ENCODE results near the gene PADI3. TPM values are rescaled to one million over a fixed set of nuclear protein-coding genes. Genes with fewer than 3 reads are reported as not detected.

Gene PADI3, protein sequence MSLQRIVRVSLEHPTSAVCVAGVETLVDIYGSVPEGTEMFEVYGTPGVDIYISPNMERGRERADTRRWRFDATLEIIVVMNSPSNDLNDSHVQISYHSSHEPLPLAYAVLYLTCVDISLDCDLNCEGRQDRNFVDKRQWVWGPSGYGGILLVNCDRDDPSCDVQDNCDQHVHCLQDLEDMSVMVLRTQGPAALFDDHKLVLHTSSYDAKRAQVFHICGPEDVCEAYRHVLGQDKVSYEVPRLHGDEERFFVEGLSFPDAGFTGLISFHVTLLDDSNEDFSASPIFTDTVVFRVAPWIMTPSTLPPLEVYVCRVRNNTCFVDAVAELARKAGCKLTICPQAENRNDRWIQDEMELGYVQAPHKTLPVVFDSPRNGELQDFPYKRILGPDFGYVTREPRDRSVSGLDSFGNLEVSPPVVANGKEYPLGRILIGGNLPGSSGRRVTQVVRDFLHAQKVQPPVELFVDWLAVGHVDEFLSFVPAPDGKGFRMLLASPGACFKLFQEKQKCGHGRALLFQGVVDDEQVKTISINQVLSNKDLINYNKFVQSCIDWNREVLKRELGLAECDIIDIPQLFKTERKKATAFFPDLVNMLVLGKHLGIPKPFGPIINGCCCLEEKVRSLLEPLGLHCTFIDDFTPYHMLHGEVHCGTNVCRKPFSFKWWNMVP
- under 1 TPM in 2 of 5 donors, not detected in 3; 0.04 to 0.05 TPM for polyA plus RNA-seq (ENCODE audit: insufficient read depth in 1 of 5, insufficient read length in 5 of 5, low replicate concordance in 1 of 5)
- long read RNA-seq, donor 1, result 0 reads
- long read RNA-seq, donor 2, result 0 reads
- long read RNA-seq, donor 3, result 0 reads
- long read RNA-seq, donor 4, result 0 reads
- long read RNA-seq, donor 5, result 0 reads
- long read RNA-seq, donor 6, result 0 reads
- long read RNA-seq, donor 7, result 0 reads
- long read RNA-seq, donor 8, result 0 reads

DNA sequence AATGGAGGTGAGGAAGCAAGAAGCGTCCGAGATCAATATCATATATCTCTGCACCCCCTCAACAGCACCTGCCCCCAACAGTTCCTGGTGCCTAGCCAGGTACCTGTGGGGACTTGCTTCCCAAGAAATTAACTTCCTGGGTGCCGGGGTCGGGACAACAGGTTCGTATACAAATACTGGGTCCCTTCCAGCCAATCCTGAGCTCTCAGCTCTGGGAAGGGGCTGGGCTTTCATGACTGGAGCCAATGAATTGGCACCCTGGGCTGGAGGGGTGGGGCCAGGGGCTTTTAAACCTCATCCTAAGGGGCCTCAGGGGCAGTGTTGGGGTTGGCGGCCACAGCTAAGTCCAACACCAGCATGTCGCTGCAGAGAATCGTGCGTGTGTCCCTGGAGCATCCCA, at the start of gene PADI3:
Gene PADI3 (plus strand): TSS at position 318 of the 400 bp plus-strand sequence. CDS start 40 bp downstream, at position 358.
- no peak for DNase-seq

- no peak for DNase-seq
Observed at GRCh38 chr1:17199267-17200044, 49.4 kb upstream of the PADI3 start.

DNA sequence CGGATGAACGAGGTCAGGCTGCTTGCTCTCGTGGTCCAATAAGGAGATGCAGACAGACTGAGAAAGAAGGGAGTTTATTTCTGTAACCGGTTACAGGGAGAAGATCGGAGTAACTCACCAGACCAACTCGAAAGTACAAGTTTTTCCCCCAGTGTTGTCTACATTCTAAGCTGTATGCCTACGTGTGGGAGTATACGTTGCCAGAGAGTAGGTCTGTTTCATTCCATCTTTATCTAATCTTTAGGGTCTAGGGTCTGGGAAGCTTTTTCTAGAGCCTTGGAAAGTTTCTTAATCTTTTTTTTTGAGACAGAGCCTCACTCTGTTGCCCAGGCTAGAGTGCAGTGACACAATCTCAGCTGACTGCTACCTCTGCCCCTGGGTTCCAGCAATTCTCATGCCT, 48.7 kb upstream of the PADI3 start:
- DNase-seq, result no peak

DNA sequence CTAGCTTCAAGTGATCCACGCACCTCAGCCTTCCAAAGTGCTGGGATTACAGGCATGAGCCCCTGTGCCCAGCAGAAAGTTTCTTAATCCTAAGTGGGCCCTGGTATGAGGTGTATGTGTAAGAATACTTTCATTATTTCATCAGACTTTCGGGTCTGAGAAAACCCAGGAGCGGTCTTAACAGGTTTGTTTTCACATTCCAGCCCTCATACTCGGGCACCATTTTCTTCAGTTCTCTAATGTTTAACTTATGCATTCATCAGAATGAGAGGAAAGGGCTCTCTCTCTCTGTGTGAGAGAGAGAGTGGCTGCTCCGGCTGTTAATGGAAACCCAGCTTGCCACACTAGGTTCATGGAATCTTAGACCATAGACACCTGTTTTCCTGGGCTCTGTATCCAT, 48.1 kb upstream of the PADI3 start:
- peak in 1 of 2 donors; percentile 44 for DNase-seq

- no peak for DNase-seq
Observed at GRCh38 chr1:17201201-17202021, 47.5 kb upstream of the PADI3 start.

DNA sequence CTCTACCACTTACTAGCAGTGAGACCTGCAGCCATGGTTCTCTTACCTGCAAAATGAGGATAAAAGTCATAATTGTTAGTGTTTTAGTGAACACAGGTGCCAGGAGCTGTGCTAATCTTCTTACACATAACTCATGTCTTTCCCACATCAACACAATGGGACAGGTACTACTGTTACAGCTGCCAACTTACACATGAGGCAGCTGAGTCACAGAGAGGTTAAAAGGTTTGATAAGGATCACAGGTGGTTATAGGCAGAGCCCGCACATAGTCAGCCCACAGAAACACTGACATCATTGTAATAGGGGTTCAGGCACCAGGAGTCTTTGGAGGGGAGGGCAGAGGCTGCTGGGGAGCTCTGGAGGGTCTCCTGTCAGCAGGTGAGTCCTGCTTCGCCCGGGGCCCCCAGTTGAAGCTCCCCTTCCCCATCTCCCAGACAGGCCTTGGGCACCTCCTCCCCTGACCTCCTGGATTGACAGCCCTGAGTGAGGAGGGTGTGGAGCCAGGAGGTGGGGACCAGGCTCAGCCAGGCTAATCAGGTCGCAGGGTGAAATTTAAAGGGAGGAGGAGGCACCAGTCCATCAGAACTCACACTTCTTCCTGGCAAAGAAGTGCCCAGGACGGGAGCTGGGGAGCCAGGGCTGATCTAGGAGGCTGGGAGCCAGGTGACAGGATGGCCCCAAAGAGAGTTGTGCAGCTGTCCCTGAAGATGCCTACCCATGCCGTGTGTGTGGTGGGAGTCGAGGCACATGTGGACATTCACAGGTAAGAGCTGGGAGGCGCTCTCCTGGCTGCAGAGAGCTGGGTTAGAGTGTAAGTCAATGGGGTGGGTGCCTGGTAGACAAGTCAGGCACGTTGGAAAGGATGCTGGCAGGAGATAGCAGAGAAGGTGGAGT, 44.1 kb upstream of the PADI3 start, which contains the start of gene PADI1:
Gene PADI1 (plus strand): TSS at position 583 of the 895 bp plus-strand sequence. CDS start 90 bp downstream, at position 673.
- no peak for DNase-seq

DNA sequence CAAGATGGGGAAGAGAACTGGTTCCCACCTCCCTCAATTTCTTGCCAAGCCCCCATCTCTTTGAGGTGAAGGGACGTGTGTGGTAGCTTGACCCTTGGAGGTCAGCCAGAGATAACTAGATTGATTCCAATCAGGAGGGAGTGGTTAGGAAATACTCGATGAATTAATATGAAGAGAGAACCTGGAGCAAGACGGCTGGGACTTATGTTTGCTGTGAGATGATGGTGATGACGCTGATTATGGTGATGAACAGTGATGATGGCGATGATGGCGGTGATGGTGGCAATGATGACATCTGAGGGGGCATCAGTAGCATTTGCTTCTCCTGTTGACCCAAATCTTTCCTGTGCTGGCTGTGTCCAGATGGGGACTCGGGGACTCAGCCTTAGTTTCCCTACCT, 43.2 kb upstream of the PADI3 start:
- DNase-seq, result no peak

- DNase-seq, result no peak
Observed at GRCh38 chr1:17206196-17206595, 42.7 kb upstream of the PADI3 start.

GRCh38 chr1:17207046-17207445, 41.9 kb upstream of the PADI3 start:
- peak in 1 of 2 donors; percentile 28 for DNase-seq

DNA sequence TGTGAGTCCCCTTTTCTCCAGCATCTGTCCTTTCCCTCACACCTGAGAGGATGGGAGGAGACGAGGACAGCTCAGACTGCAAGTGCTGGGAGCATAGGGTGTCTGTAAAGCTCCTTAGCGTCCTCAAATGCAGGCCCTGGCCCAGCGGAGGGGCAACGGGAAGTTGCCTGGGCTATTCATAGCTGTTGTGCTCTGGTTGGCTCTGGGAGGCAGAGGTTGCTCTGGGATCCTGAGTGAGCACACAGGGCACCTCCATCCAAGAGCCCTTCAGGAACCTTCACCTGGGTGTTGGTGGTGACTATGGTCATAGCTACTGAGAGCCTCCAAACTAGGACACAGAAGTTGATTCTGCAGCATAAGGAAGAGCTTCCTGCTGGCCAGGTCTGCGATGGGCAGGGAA, 41.4 kb upstream of the PADI3 start:
- DNase-seq, result no peak

DNA sequence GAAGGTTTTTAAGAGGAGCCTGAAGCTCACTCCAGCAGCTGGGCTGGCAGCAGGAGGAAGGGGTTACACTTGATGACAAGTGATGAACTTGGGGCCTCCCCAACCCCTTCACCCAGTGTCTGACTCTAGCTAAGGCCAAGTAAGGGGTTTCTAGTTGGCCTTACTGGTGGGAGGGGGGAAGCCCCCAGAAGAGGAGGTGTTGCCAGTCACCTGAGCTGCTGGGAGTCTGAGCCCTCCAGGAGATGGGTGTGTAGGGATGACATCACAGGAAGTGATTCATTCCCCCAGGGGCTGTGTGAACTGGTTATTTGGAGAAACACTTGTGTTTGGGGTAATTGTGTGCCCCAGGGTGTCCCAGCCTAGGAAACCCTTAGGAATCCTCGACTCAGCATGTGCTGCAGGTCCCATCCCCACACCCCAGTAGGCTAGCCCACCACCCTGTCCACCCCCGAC, 40.9 kb upstream of the PADI3 start:
- DNase-seq, result no peak

DNA sequence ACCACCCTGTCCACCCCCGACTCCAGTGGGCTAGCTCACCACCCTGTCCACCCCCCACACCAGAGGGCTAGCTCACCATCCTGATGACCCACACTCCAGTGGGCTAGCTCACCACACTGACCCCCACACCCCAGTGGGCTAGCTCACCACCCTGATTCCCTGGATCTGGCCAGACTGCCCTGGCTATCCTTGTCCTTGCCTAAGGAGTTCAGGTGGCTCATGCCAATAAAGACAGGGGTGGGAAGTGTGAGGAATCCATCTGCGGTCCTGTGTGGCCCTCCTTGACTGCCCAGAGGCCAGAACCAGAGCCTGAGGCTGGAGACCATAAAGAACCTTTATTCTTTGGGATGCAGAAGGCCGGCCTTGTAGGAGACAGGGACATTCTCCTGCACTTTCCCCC, 40.4 kb upstream of the PADI3 start:
- no peak for DNase-seq

DNA sequence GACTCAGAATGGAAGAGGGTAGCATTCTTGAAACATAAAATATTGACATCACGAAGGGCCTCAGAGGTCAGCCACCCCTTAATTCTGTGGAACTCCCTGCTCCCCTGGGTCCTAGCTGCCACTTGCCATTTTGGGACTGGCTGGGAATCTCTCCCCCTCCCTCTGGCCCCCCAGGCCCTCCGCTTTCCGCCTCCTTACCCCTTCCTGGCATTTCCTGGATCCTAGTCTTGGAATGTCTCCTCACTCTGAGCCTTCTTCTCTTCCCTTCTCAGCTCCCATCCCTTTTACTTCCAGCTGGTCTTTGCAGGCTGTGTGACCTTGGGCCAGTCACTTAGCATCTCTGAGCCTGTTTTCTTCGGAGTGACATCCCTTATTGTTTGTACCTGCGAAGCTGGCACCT, 39.5 kb upstream of the PADI3 start:
- no peak for DNase-seq

- DNase-seq, result no peak
Observed at GRCh38 chr1:17210176-17210575, 38.7 kb upstream of the PADI3 start.

GRCh38 chr1:17211377-17211776, 37.5 kb upstream of the PADI3 start:
- DNase-seq, result no peak

DNA sequence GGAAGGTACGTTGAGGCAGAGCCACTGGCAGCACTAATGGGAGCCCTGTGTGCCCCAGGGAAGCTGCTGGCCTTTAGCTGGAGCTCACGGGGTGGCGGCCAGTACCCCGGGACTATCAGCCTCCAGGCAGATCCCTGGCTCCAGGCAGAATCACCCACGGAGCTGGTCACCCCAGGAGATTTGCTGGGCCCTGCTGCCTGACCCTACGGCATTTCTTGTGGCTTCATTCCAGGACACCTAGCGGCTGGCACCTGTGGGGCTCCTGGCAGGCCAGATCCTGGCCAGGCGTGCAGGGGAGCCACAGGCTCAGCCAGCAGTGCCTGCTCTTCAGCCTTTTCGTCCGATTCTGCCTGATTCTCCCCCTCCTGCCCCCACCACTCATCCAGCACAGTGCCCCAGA, 36.9 kb upstream of the PADI3 start:
- no peak for DNase-seq

DNA sequence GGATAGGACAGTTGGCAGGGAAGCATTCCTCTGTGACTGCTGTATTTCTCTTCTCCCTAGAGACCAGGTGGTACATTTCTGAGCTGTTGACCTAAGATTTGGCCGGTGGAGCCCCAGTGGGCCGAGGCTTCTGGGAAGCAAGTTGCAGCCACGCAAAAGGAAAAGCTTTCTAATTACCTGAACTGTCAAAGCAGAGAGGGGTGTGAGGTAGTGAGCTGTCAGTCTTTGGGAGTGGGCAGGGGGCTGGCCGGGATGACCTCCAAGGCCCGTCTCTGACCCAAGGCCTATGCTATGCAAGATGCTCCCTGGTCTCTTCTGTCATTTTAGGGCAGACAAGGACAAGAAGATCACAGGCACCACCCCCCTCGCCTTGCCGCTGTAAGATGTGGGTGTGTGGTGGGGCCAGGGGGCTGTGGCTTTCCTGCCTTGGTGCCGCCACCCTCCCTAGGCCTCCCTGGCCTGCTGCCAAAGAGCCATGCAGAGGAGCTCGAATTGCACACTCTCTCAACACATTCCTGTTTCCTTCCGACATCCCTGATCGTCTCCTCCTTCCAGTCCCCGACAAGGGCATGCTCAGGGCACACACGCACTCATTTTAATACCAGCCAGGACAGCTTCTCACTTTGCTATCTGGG, 36.3 kb upstream of the PADI3 start:
- DNase-seq, result peak; percentile 41 to 52

DNA sequence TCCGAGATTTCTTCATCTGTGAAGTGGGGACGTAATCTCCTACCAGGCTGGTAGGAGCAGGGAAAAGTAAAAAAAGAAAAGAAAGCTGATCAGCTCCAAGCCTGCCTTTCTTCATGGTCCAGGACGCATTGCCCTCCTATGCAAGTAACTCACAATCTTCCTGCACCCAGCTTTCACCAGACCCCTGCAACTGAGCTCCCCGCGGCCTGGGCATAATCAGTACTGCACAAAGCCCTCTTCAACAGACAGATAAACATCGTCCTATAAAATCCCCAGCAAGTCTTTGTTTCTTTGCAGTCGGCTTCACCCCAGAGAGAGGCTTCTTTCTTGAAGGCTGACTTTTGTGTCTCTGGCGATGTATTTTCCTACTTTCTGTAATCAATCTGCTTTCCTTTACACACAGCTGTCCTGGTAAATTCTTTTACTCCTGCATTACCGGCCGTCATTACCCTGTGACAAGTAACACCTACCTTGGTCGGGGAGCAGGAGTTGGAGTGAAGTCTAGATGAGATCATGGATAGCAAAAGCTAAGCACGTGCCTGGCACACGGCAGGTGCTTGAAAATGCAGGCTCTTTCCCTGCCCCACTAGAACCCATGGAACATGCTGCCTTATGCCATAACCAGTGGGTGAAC, 35.6 kb upstream of the PADI3 start:
- no peak for DNase-seq

DNA sequence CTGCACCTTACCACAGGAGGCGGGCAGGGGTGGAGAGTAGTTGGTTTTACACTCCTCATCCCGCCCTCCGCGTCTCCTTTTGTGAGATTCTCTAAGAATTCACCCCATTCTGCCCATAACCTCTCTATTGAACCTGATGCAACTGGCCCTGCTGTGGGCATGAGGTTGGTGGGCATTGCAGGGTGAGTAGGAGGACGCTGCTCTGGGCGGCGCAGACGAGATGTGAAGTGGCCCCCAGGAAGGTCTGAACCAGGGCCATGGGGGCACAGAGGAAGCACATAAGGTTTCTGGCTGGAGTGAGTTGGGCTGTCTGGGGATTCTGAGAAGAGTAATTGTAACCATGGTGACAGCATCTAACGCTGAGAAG, 35.1 kb upstream of the PADI3 start:
- DNase-seq, result no peak
